COLO668 (cell line): ENCODE measurements around the gene KAZN.
A peak's percentile ranks its signal among the peaks of the same experiment; 100 is the strongest.
"Not testable (repeated sequence)": the region's sequence is repeated elsewhere in the genome, so short reads cannot be mapped to it uniquely, and the experiment has no call there.

Source experiments
- DNase-seq: peaks from one replicate; lab custom pipeline; 2025; ENCODE audit not compliant: unreplicated experiment; lab: John Stamatoyannopoulos, UW

The KAZN gene

GRCh38 chr1:14598498-14599182 lies at the start of gene KAZN:
Gene KAZN, plus strand, starts transcription at chr1:14598685.
- peak; percentile 38 for DNase-seq

- no peak for DNase-seq
Observed at GRCh38 chr1:14549897-14550620, 48.4 kb upstream of the KAZN start.

- no peak for DNase-seq
Observed at GRCh38 chr1:14551386-14551785, 47.1 kb upstream of the KAZN start.

GRCh38 chr1:14552246-14552965 lies 46.1 kb upstream of the KAZN start:
- DNase-seq, result no peak

GRCh38 chr1:14553711-14554110 lies 44.8 kb upstream of the KAZN start:
- no peak for DNase-seq

GRCh38 chr1:14555091-14555490 lies 43.4 kb upstream of the KAZN start:
- DNase-seq, result no peak

- DNase-seq, result no peak
Observed at GRCh38 chr1:14561014-14561693, 37.3 kb upstream of the KAZN start.

GRCh38 chr1:14565090-14565489 lies 33.4 kb upstream of the KAZN start:
- no peak for DNase-seq

- DNase-seq, result no peak
Observed at GRCh38 chr1:14567056-14567455, 31.4 kb upstream of the KAZN start.

- no peak for DNase-seq
Observed at GRCh38 chr1:14567903-14568302, 30.6 kb upstream of the KAZN start.

GRCh38 chr1:14568716-14569355 lies 29.6 kb upstream of the KAZN start:
- DNase-seq, result no peak

- no peak for DNase-seq
Observed at GRCh38 chr1:14570514-14570913, 28.0 kb upstream of the KAZN start.

- peak; percentile 18 for DNase-seq
Observed at GRCh38 chr1:14571810-14572767, 26.4 kb upstream of the KAZN start.

- no peak for DNase-seq
Observed at GRCh38 chr1:14572861-14573260, 25.6 kb upstream of the KAZN start.

GRCh38 chr1:14576155-14576554 lies 22.3 kb upstream of the KAZN start:
- DNase-seq, result no peak

- DNase-seq, result no peak
Observed at GRCh38 chr1:14577261-14577660, 21.2 kb upstream of the KAZN start.

- DNase-seq, result no peak
Observed at GRCh38 chr1:14578156-14578555, 20.3 kb upstream of the KAZN start.

- DNase-seq, result not testable (repeated sequence)
Observed at GRCh38 chr1:14580295-14580694, 18.2 kb upstream of the KAZN start.

- DNase-seq, result no peak
Observed at GRCh38 chr1:14580986-14581385, 17.5 kb upstream of the KAZN start.

- no peak for DNase-seq
Observed at GRCh38 chr1:14583788-14584187, 14.7 kb upstream of the KAZN start.
